NOMO-1 treated with dmso at 0.1 percent for 144 hours (cell line): ENCODE data around the gene MAP3K12.

Experiments
- DNase-seq: peaks from one replicate; lab custom pipeline; 2025; ENCODE audit not compliant: unreplicated experiment; lab: John Stamatoyannopoulos, UW

The MAP3K12 gene

DNA sequence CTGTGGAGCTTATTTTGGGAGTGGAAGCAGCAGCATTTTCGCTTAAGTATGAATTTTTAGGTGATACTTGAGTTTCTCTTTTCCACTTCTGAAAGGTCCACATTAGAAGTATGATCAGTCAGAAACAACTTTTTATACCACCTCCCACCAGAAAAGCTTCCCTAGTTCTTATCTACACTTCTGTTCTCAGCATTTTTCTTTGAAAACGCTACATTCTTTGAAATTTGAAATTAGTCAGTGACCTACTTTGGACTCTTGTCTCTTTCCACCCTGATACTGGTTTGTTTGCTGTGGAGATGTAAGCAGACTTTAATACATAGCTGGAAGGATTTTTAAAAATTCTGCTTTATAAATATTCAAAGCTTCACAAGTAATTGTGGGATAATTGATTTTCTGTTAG lies 25.2 kb downstream of the MAP3K12 start:
- no peak for DNase-seq

GRCh38 chr12:53472056-53472582 lies 27.1 kb downstream of the MAP3K12 start:
- DNase-seq, result no peak

DNA sequence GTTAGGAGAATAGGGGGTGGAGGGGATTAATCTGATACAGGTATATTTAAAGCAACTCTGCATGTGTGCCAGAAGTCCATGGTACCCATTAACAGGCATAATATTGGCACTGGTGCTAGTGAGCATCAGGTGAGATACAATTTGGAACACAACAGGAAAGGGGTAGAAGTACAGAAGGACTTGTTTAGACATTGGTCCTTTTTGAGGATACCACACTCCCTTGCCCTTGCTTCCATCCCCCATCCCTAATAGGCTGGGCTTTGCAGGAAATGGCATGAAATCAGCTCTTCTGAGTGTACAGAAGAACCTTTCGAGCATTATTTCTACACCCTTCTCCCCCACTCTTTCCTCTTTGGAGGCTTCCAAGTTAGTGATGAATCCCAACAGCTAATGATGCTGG lies 31.0 kb downstream of the MAP3K12 start:
- DNase-seq, result no peak

- no peak for DNase-seq
These were observed 31.4 kb downstream of the MAP3K12 start for GRCh38 chr12:53467880-53468279.

DNA sequence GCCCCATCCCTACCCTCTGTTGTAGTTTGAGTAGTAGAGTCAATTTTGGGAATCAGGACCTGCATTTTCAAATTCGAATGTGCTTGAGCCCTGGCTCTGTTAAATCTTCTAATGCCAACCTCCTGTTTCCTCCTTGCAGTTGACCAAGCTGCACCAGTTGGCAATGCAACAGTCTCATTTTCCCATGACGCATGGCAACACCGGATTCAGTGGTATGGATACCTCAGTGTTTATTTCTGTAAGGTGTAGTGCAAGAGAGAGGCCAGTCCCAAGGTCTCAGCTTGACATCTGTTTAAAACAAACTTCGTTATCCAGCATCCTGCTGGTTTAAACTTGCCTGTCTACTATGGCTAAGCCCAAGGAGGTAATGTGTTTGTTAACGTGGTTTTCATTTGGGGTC lies 32.2 kb downstream of the MAP3K12 start:
- no peak for DNase-seq

DNA sequence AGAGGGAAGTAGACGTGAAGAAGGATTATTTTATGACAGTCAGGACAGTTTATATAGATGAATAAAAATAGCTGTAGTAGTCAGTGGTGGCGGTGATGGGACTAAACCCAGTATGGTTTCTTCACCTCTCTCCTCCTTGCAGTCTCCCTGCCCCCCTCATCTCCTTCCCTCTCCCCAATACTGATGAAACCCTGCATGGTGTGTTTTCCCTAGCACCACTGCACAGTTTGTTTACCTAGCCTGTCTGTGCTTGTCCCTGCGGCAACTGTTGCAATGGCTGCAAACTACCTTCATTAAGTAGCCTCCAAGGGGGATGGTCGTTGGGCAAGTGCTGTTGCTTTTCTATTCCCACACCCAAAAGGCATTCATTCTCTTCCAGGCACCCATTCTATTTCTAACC lies 32.6 kb downstream of the MAP3K12 start:
- no peak for DNase-seq

DNA sequence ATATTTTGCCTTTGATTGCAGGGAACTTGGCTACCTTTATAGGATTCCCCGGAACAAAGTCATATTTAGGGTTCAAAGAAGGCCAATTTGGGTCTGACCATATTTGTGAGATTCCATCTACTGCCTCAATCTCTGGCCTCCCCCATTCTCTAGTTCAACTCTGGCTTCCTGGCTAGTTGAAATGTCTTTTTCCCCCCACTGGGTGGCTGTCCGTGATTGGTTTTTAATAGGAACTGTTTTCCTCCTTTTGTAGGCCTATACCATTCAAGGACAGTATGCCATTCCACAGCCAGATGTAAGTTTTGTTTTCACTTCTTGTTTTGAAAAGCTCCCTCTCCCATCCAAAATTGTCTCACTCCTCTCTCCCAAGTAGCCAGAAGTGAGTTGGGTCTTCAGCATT lies 33.6 kb downstream of the MAP3K12 start:
- DNase-seq, result no peak

DNA sequence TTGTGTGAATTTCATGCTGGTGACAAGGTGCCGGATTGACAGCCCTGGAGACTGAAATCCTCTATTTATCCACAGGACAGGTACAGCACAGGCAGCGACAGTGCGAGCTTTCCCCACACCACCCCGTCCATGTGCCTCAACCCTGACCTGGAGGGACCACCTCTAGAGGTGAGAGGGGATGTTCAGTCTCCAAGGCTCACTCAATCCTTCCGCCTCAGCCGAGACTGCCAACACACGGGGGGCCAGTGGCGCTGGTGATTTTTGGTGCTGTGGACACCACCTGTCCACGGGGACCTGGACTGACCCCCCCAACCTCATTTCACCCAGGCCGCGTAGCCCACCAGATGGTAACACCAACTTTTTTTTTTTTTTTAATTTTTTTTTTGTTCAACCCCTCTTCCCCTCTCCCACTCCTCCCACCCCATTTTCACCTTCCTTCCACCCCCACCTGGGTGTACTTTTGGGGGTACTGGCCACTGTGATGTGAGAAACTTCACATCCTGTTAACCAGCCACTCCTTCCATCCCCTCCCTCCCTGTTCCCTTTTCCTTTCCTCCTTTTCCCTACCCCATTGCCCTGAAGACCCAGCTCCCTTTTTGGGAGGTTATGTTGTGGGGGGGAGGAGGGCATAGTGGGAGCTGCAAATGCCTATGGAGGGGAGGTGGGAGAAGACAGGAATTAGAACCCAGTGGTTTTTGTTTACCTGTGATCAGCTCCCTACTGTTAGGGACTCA lies 34.4 kb downstream of the MAP3K12 start:
- DNase-seq, result no peak

DNA sequence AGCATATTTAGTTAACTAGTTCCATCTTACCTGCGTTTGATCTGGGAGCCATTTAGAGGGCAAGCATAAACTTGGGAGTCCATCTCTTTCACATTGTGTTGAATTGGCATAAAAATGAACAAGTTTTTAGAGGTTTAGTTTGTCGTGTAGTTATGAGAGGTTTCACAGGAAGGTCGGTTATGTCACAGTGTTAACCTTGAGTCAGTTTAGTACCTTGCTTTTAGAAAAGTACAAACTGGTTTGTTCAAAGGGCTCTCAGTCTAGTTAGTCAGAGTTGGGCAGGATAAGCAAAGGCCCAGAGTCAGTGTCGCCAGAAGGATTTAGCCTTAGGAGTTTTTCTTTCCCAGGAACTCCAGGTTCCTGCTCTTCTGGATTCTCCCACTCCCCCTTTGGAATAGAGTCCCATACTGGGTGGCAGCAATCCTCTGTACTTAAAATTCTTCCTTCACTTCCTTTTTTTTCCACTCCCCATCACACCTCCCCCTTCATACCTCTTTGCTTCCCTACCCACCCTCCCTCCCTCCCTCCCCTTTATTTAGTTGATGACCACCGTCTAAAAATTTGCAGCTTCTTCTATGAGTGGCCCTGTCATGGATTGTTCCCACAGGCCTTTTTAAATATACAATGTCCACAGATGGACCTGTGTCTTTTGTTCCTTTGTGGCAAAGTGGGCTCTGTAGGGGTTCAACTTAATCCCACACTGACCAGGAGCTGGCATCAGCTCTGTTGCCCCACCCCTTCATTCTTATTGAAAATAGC lies 35.3 kb downstream of the MAP3K12 start:
- no peak for DNase-seq

- DNase-seq, result no peak
These were observed 36.3 kb downstream of the MAP3K12 start for GRCh38 chr12:53462935-53463334.

- no peak for DNase-seq
These were observed 37.7 kb downstream of the MAP3K12 start for GRCh38 chr12:53461591-53461990.

- no peak for DNase-seq
These were observed 38.2 kb downstream of the MAP3K12 start for GRCh38 chr12:53461059-53461458.

DNA sequence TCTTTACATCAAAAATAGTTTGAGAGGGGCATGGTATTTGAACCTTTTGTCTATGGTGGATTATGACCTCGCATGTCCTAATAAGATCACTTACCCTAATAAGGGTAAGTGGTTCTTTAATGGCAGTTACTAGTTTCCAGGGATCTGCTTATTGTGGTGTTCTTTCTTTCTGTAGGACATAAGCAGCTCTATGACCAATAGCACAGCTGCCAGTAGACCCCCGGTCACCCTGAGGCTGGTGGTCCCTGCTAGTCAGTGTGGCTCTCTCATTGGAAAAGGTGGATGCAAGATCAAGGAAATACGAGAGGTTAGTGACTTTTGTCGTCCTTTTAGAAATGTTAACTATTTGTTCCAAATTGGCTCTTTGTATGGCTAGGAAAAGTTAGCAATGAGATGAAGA lies 40.2 kb downstream of the MAP3K12 start:
- DNase-seq, result no peak

GRCh38 chr12:53456654-53457366 lies 42.4 kb downstream of the MAP3K12 start:
- no peak for DNase-seq

GRCh38 chr12:53454707-53455106 lies 44.6 kb downstream of the MAP3K12 start:
- no peak for DNase-seq

GRCh38 chr12:53453953-53454640 lies 45.2 kb downstream of the MAP3K12 start:
- no peak for DNase-seq

DNA sequence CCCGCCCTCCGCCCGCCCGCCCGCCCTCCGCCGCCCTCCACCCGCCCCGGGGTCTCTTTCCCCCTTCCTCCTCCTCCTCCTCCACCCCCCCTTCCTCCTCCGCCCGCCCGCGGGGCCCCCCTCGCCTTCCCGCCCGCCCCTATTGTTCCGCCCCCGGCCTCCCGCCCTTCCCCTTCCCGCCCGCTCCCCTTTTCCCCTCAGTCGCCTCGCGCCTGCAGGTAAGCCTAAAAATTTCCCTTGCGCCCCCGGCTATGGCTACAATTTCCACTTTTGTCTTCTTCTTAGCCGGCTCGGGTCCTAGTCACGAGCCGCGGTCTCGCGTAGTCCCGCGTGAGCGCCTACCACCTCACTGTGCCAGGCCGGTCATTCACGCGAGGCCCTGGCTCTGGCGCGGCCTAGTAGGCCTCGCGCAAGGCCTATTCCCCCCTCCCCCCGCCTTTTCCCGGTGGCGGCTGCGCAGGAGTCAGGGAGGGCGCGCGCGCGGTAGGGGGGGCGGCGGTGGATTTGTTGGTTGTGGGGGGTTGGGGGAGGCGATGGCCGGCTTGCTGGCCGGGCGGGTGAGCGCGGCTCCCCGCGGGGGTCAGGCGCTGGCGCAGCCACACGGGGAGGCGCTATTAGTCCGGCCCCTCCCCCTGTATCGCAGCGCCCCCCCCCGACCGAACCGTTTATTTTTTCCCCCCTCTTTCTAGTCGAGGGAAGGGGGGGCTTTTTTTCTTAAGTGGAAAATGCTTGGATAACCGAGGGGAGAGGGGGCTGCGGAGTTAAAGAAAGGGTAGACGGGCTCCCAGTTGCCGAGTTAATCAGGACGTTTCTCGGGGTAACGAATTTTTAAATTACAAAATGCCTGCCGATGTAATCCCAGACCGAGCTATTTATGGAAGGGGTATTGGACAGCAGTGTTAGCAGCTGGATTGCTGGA lies 46.8 kb downstream of the MAP3K12 start:
- DNase-seq, result peak; percentile 32

DNA sequence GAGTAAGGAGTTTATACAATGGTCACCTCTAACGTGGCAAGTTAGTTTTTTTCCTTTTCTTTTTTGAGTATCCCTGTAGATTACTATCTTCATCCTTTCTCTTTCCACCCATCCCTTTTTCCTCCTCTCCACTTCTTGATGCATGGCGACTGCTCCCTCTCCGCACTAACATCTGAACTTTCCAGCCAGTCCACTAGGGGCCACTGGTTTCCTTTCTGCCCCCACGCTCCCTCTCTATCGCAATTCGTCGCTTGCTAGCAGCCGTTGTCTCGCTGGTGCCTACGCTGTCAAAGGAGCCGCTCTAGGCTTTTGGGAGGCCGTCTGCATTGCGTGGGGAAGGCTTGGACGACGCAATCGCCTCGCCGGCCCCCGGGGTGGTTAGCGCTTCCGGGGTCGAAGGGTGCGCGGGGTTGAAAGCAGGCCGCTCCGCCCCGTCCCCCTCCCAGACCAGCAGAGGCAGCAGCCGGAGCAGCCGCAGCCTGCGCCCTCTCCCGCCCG lies 47.5 kb downstream of the MAP3K12 start, which contains the start of gene PCBP2:
Gene PCBP2 (plus strand): TSS at position 442 of the 498 bp plus-strand sequence. CDS start 2,699 bp downstream, outside the sequence.
- DNase-seq, result peak; percentile 100

GRCh38 chr12:53450936-53451335 lies 48.3 kb downstream of the MAP3K12 start:
- DNase-seq, result no peak
